ENCODE measurements around the gene RAF1.

DNA sequence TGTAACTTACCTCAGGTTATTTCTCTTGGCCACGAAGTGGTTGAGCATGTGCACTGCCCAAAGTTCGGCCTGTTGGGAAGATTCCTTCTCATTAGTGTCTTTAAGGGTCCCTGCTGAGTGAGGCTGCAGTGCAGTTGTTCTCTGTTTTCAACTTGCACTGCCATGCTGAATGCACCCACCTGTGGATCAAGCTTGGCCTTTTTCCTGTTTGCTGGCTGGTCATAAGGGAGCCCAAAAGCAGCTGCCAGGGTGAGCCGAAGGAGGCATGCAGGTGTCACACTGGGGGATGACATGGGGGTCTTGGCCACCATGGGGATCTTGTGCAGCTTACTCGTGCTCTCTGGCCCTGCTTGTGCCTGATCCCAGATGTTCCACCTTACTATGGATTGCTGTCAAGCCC, 46.1 kb upstream of the RAF1 start:
- no peak for TF ChIP-seq ZNF383 (CRISPR knock-in tag; IDR thresholded peaks at IDR 0.05; ENCODE audit: borderline replicate concordance)
- TF ChIP-seq ZSCAN21 (CRISPR knock-in tag; IDR thresholded peaks at IDR 0.05; ENCODE audit: borderline replicate concordance) = no peak
- no peak for TF ChIP-seq JUN (CRISPR knock-in tag; IDR thresholded peaks at IDR 0.05)
- TF ChIP-seq CTCF (CRISPR knock-in tag; IDR thresholded peaks at IDR 0.05) = no peak
- TF ChIP-seq ZNF484 (CRISPR knock-in tag; IDR thresholded peaks at IDR 0.05; ENCODE audit: borderline replicate concordance, low read depth) = no peak
- no peak for TF ChIP-seq EP300 (IDR thresholded peaks at IDR 0.05; ENCODE audit: low read depth in 2 of 2, low read length in 2 of 2)
- TF ChIP-seq EP300 (CRISPR knock-in tag; IDR thresholded peaks at IDR 0.05; ENCODE audit: borderline replicate concordance) = no peak
- TF ChIP-seq GATAD2A (CRISPR knock-in tag; IDR thresholded peaks at IDR 0.05) = no peak
